NB4 (cell line): ENCODE measurements around the gene SCAPER.
"Not testable (repeated sequence)": the region's sequence is repeated elsewhere in the genome, so short reads cannot be mapped to it uniquely, and the experiment has no call there.

Experiments
- DNase-seq: peaks from one replicate; pipeline ENCODE4 v3.0.0; 2010; ENCODE audit warnings: low read depth
- H3K4me3 ChIP-seq: one replicate; pipeline ENCODE4 v1.5.1; 2011; ENCODE audit warnings: mild to moderate bottlenecking, low read depth, low read length, moderate library complexity
- CTCF ChIP-seq: IDR thresholded peaks from one replicate; pipeline ENCODE4 v1.5.1; 2012; ENCODE audit warnings: low read depth, low read length
- MAX ChIP-seq: IDR thresholded peaks from 2 replicates; pipeline ENCODE4 v1.6.1; 2011; ENCODE audit warnings: low read depth, low read length
- MYC ChIP-seq: IDR thresholded peaks from 2 replicates; pipeline ENCODE4 v1.6.1; 2011; ENCODE audit warnings: low read depth, low read length
- POLR2A ChIP-seq: IDR thresholded peaks from 2 replicates; pipeline ENCODE4 v1.6.1; 2011; ENCODE audit warnings: mild to moderate bottlenecking; ENCODE audit not compliant: insufficient read length; ENCODE audit errors: extremely low read depth

The SCAPER gene

GRCh38 chr15:76865548-76865991 is 39.6 kb downstream of the SCAPER start:
- no peak for DNase-seq
- no peak overlapping the region for H3K4me3 ChIP-seq
- TF ChIP-seq MYC (no peak), MAX (no peak), POLR2A (no peak), CTCF (no peak)

- DNase-seq = no peak
- TF ChIP-seq MAX = no peak
- TF ChIP-seq MYC = no peak
- TF ChIP-seq POLR2A = no peak
- TF ChIP-seq CTCF = no peak
- H3K4me3 ChIP-seq = no peak overlapping the region
Observed at GRCh38 chr15:76864586-76864985, 40.6 kb downstream of the SCAPER start.

GRCh38 chr15:76863693-76864092 is 41.4 kb downstream of the SCAPER start:
- TF ChIP-seq POLR2A = no peak
- TF ChIP-seq MAX = no peak
- no peak for TF ChIP-seq CTCF
- TF ChIP-seq MYC = no peak
- H3K4me3 ChIP-seq = no peak overlapping the region
- no peak for DNase-seq

- no peak overlapping the region for H3K4me3 ChIP-seq
- DNase-seq = no peak
- no peak for TF ChIP-seq POLR2A
Observed at GRCh38 chr15:76863123-76863522, 42.0 kb downstream of the SCAPER start.

- peak; percentile 9 for DNase-seq
- TF ChIP-seq MYC (no peak), CTCF (no peak), POLR2A (no peak)
Observed at GRCh38 chr15:76861815-76862397, 43.2 kb downstream of the SCAPER start.

GRCh38 chr15:76860201-76860600 is 44.9 kb downstream of the SCAPER start:
- TF ChIP-seq POLR2A = no peak
- TF ChIP-seq MYC = no peak
- no peak for DNase-seq
- no peak overlapping the region for H3K4me3 ChIP-seq

More at GRCh38 chr15:76861815-76862397, 43.2 kb downstream of the SCAPER start:
- no peak overlapping the region for H3K4me3 ChIP-seq

- DNase-seq, H3K4me3 ChIP-seq: not testable (repeated sequence)
Observed at GRCh38 chr15:76850367-76850766, 54.8 kb downstream of the SCAPER start.

- TF ChIP-seq CTCF (no peak), MYC (no peak), POLR2A (no peak), MAX (no peak)
- H3K4me3 ChIP-seq = no peak overlapping the region
- DNase-seq = no peak
Observed at GRCh38 chr15:76846782-76847181, 58.4 kb downstream of the SCAPER start.
